CD4-positive, alpha-beta T cell (primary cell): ENCODE data around the gene MAT2A. TPM values are rescaled to one million over a fixed set of nuclear protein-coding genes. Genes with fewer than 3 reads are reported as not detected.
A peak's percentile ranks its signal among the peaks of the same experiment; 100 is the strongest.
"Not testable (repeated sequence)": the region's sequence is repeated elsewhere in the genome, so short reads cannot be mapped to it uniquely, and the experiment has no call there.

Source experiments
- ATAC-seq: fragments of 200-7000 bp; cut with Tn5 transposase; one replicate; pipeline ENCODE4 v1.10.0; 2022; ENCODE audit warnings: mild to moderate bottlenecking; ENCODE audit not compliant: poor library complexity
- CTCF ChIA-PET: fragments of 350-600 bp; sonication (Branson Sonifier 250); formaldehyde crosslinking; loops from one replicate; lab custom pipeline; 2021; ENCODE audit warnings: antibody characterized with exemption, inconsistent platforms; lab: Charles Lee
- POLR2A ChIA-PET: fragments of 350-600 bp; sonication (Branson Sonifier 250); formaldehyde crosslinking; loops from one replicate; lab custom pipeline; 2021; ENCODE audit warnings: antibody characterized with exemption, inconsistent platforms; lab: Charles Lee
- DNase-seq, 14 experiments: peaks; one replicate each; pipeline ENCODE4 v3.0.0-alpha.2; 2013 to 2020; ENCODE audit warnings: mixed read lengths in 2 of 14
- H3K27ac ChIP-seq, 2 donors: one replicate each; pipeline versions ENCODE4 v1.5.1 to v1.7.0; 2013; ENCODE audit warnings: low read length in 2 of 2, low read depth in 1 of 2, mild to moderate bottlenecking in 1 of 2
- H3K27me3 ChIP-seq, 2 experiments: 1 replicate in 1 of 2; 2 replicates in 1 of 2; pipeline versions ENCODE4 v1.6.1 to v1.7.0; 2013; ENCODE audit warnings: low read length in 2 of 2, control low read depth in 1 of 2, mild to moderate bottlenecking in 1 of 2, moderate library complexity in 1 of 2; ENCODE audit not compliant: insufficient read depth in 2 of 2, control insufficient read depth in 1 of 2
- H3K36me3 ChIP-seq: one replicate; pipeline ENCODE4 v1.6.1; 2013; ENCODE audit warnings: low read length, control low read depth; ENCODE audit not compliant: insufficient read depth
- H3K4me1 ChIP-seq: one replicate; pipeline ENCODE4 v1.6.1; 2013; ENCODE audit warnings: low read length, control low read depth; ENCODE audit not compliant: insufficient read depth
- H3K4me3 ChIP-seq: one replicate; pipeline ENCODE4 v1.5.1; 2013; ENCODE audit warnings: mild to moderate bottlenecking, low read length, moderate library complexity
- H3K9me3 ChIP-seq, 2 experiments: 1 replicate in 1 of 2; 2 replicates in 1 of 2; pipeline versions ENCODE4 v1.6.1 to v1.7.0; 2013; ENCODE audit warnings: low read length in 2 of 2, mild to moderate bottlenecking in 2 of 2, control low read depth in 1 of 2, moderate library complexity in 1 of 2; ENCODE audit not compliant: control insufficient read depth in 1 of 2, insufficient read depth in 1 of 2
- H3K27ac Mint-ChIP-seq: one replicate; pipeline ENCODE4 v1.8.0; 2020; ENCODE audit warnings: mixed read lengths
- H3K27me3 Mint-ChIP-seq: one replicate; pipeline ENCODE4 v1.8.0; 2021; ENCODE audit warnings: mixed read lengths
- H3K36me3 Mint-ChIP-seq: one replicate; pipeline ENCODE4 v1.8.0; 2021; ENCODE audit warnings: low read depth, mixed read lengths
- H3K4me1 Mint-ChIP-seq: one replicate; pipeline ENCODE4 v1.8.0; 2021; ENCODE audit warnings: low read depth, mixed read lengths
- H3K4me3 Mint-ChIP-seq: one replicate; pipeline ENCODE4 v1.8.0; 2020; ENCODE audit warnings: mild to moderate bottlenecking, mixed read lengths
- H3K9me3 Mint-ChIP-seq: one replicate; pipeline ENCODE4 v1.8.0; 2020; ENCODE audit warnings: mixed read lengths
- CTCF ChIP-seq: fragments of 200-600 bp; IDR thresholded peaks from one replicate; pipeline ENCODE4 v1.8.0; 2022; ENCODE audit warnings: antibody characterized with exemption, mild to moderate bottlenecking
- intact Hi-C, 2 experiments: fragments of 100-400 bp; cut with DNase I in 1 of 2; cut with micrococcal nuclease in 1 of 2; formaldehyde crosslinking; loops; one replicate each; pipeline versions ENCODE4 v1.15.1 to v1.9.0; 2023 to 2025; cut with DNase I, micrococcal nuclease
- total RNA-seq, 174 experiments: library from RNA in 2 of 174; stranded (reverse) in 2 of 174; gene quantifications; one replicate each; pipeline ENCODE4 v1.2.3 and lab custom pipeline; 2021 to 2026

Gene MAT2A
- total RNA-seq, 2 experiments from 2014 or later = 121 to 122 TPM

- Histone ChIP-seq H3K4me1 (peaks cover 7% of the 10 kb centered on the region), H3K9me3 (no peaks in the 10 kb centered on the region), H3K4me3 (no peak overlapping the region), H3K27ac (no peak overlapping the region), H3K27me3 (no peaks in the 10 kb centered on the region), H3K36me3 (peaks cover 68% of the 10 kb centered on the region)
- H3K36me3 Mint-ChIP-seq = peaks cover 83% of the 10 kb centered on the region
- no peaks in the 10 kb centered on the region for H3K27me3 Mint-ChIP-seq
- intact Hi-C loops = loop anchor here (5.0 kb wide), 2 partner anchors 228 to 288 kb away; partner anchors contain the start of gene TGOLN2 (in 1 of the 2)
- DNase-seq (no peak), ATAC-seq (no peak)
- CTCF ChIA-PET = no interaction called here
- POLR2A ChIA-PET = interaction anchor here (4.7 kb wide), 1 partner anchor 16 kb away, joined by 25 read pairs; the partner anchor contains the start of gene MAT2A
- H3K4me1 Mint-ChIP-seq = peaks cover 21% of the 10 kb centered on the region
- H3K27ac Mint-ChIP-seq = no peak overlapping the region
- H3K4me3 Mint-ChIP-seq = no peak overlapping the region
- H3K9me3 Mint-ChIP-seq = no peaks in the 10 kb centered on the region
- no peak for TF ChIP-seq CTCF
Measured at GRCh38 chr2:85554980-85555612, 16.1 kb downstream of the MAT2A start.

GRCh38 chr2:85557130-85557529 lies 18.2 kb downstream of the MAT2A start:
- no peak for TF ChIP-seq CTCF
- no peaks in the 10 kb centered on the region for H3K27me3 Mint-ChIP-seq
- ChIA-PET CTCF (interaction anchor here (0.9 to 1.6 kb wide), 3 partner anchors 10 to 137 kb away, joined by 3 to 6 read pairs (median 4); no protein-coding TSS in a partner anchor), POLR2A (interaction anchor here (0.8 to 4.7 kb wide), 2 partner anchors 18 to 38 kb away, joined by 3 to 25 read pairs; partner anchors contain the start of genes MAT2A and RNF181)
- no peak overlapping the region for H3K27ac ChIP-seq
- H3K4me3 ChIP-seq = no peak overlapping the region
- H3K4me1 ChIP-seq = peaks cover 18% of the 10 kb centered on the region
- H3K36me3 Mint-ChIP-seq = peaks cover 77% of the 10 kb centered on the region
- ATAC-seq (no peak), DNase-seq (no peak)
- no peak overlapping the region for H3K4me3 Mint-ChIP-seq
- H3K9me3 Mint-ChIP-seq = no peaks in the 10 kb centered on the region
- no peaks in the 10 kb centered on the region for H3K9me3 ChIP-seq
- peaks cover 33% of the 10 kb centered on the region for H3K4me1 Mint-ChIP-seq
- H3K27ac Mint-ChIP-seq = no peak overlapping the region
- H3K27me3 ChIP-seq = no peaks in the 10 kb centered on the region
- H3K36me3 ChIP-seq = peaks cover 50% of the 10 kb centered on the region
- intact Hi-C loops = no loop called here

- ChIA-PET POLR2A (interaction anchor here (1.6 kb wide), 1 partner anchor 20 kb away, joined by 10 read pairs; the partner anchor contains the start of gene MAT2A), CTCF (no interaction called here)
- Histone ChIP-seq H3K36me3 (peaks cover 39% of the 10 kb centered on the region), H3K27ac (no peak overlapping the region), H3K4me1 (peaks cover 20% of the 10 kb centered on the region), H3K9me3 (no peaks in the 10 kb centered on the region), H3K27me3 (no peaks in the 10 kb centered on the region), H3K4me3 (no peak overlapping the region)
- ATAC-seq (no peak), DNase-seq (no peak)
- Mint-ChIP-seq H3K27me3 (no peaks in the 10 kb centered on the region), H3K4me3 (peak overlapping the region; percentile 7), H3K4me1 (peaks cover 30% of the 10 kb centered on the region), H3K9me3 (no peaks in the 10 kb centered on the region), H3K27ac (no peak overlapping the region), H3K36me3 (peaks cover 67% of the 10 kb centered on the region)
- no peak for TF ChIP-seq CTCF
- intact Hi-C loops = no loop called here
Measured at GRCh38 chr2:85558160-85558559, 19.2 kb downstream of the MAT2A start.

- H3K27ac Mint-ChIP-seq = peak overlapping the region; percentile 95
- H3K27me3 Mint-ChIP-seq, H3K9me3 Mint-ChIP-seq, H3K27me3 ChIP-seq, ATAC-seq, H3K9me3 ChIP-seq, H3K27ac ChIP-seq, DNase-seq: not testable (repeated sequence)
- peak overlapping the region; percentile 99 for H3K4me3 Mint-ChIP-seq
- peaks cover 30% of the 10 kb centered on the region for H3K4me1 Mint-ChIP-seq
- ChIA-PET CTCF (interaction anchor here (1.0 to 1.6 kb wide), 2 partner anchors 8 to 57 kb away, joined by 3 to 6 read pairs; no protein-coding TSS in a partner anchor), POLR2A (interaction anchor here (0.9 to 2.7 kb wide), 11 partner anchors 8 to 205 kb away, joined by 4 to 19 read pairs (median 7); partner anchors contain the start of genes ELMOD3, RNF181, SH2D6 and USP39)
- H3K36me3 ChIP-seq = peaks cover 19% of the 10 kb centered on the region
- peak overlapping the region; percentile 81 for H3K4me3 ChIP-seq
- peaks cover 20% of the 10 kb centered on the region for H3K4me1 ChIP-seq
- peaks cover 47% of the 10 kb centered on the region for H3K36me3 Mint-ChIP-seq
- intact Hi-C loops = loop anchor here (2.0 to 5.0 kb wide), 3 partner anchors 20 to 42 kb away; partner anchors contain the start of genes RNF181 (in 1 of the 2) and TMEM150A (in 1 of the 2)
Measured at GRCh38 chr2:85560403-85560726, 21.4 kb downstream of the MAT2A start.
